Measurements from ENCODE around the gene WDR33. TPM values are rescaled to one million over a fixed set of nuclear protein-coding genes. Genes with fewer than 3 reads are reported as not detected.

The WDR33 gene
- total and polyA plus RNA-seq, 2 of the 13 experiments (the other 11 are each of a cell fraction or from before 2014, with no cell fraction given) = 54.9 to 78.2 TPM

- TF ChIP-seq REST (IDR thresholded peaks at IDR 0.05; ENCODE audit: borderline replicate concordance in 1 of 2, low read depth in 1 of 2, low read length in 2 of 2) = 0 out of 4 replicates have a peak, but pooled peaks of 1 of the 2 experiments have one; percentile 27
- no peak for TF ChIP-seq RFXANK (CRISPR knock-in tag; IDR thresholded peaks at IDR 0.05)
- no peak for TF ChIP-seq ZNF614 (CRISPR knock-in tag; IDR thresholded peaks at IDR 0.05; ENCODE audit: borderline replicate concordance)
- no peak for TF ChIP-seq ZNF850 (CRISPR knock-in tag; conservative IDR thresholded peaks at IDR 0.05)
- TF ChIP-seq LRRFIP1 (CRISPR knock-in tag; conservative IDR thresholded peaks at IDR 0.05) = no peak
- peak; percentile 94; the same call in 1 of the 2 replicates for TF ChIP-seq MYPOP (CRISPR knock-in tag; IDR thresholded peaks at IDR 0.05)
- TF ChIP-seq GATA4 (IDR thresholded peaks at IDR 0.05; ENCODE audit: borderline replicate concordance, low read depth) = no peak
- TF ChIP-seq ZNF605 (CRISPR knock-in tag; IDR thresholded peaks at IDR 0.05) = peak; percentile 72
- no peak for TF ChIP-seq SNAPC5 (CRISPR knock-in tag; IDR thresholded peaks at IDR 0.05; ENCODE audit: borderline replicate concordance)
- TF ChIP-seq ZFP41 (CRISPR knock-in tag; IDR thresholded peaks at IDR 0.05; ENCODE audit: borderline replicate concordance) = no peak
- TF ChIP-seq CENPT (CRISPR knock-in tag; IDR thresholded peaks at IDR 0.05; ENCODE audit: low read depth) = peak; percentile 97
- TF ChIP-seq ZNF510 (CRISPR knock-in tag; IDR thresholded peaks at IDR 0.05; ENCODE audit: low read depth) = no peak
- no peak for TF ChIP-seq CAMTA2 (CRISPR knock-in tag; IDR thresholded peaks at IDR 0.05; ENCODE audit: borderline replicate concordance)
- TF ChIP-seq FOXK1 (CRISPR knock-in tag; IDR thresholded peaks at IDR 0.05; ENCODE audit: borderline replicate concordance, low read depth) = no peak
- no peak for TF ChIP-seq NONO (IDR thresholded peaks at IDR 0.05)
- TF ChIP-seq NONO (CRISPR knock-in tag; conservative IDR thresholded peaks at IDR 0.05) = peak; percentile 46
- peak; percentile 60; the same call in 1 of the 2 replicates for TF ChIP-seq ZNF329 (CRISPR knock-in tag; IDR thresholded peaks at IDR 0.05; ENCODE audit: low read depth)
- no peak for TF ChIP-seq EHMT2 (IDR thresholded peaks at IDR 0.05; ENCODE audit: borderline replicate concordance, low read depth, low read length)
- TF ChIP-seq ZNF414 (CRISPR knock-in tag; IDR thresholded peaks at IDR 0.05) = no peak
- TF ChIP-seq ZNF225 (CRISPR knock-in tag; IDR thresholded peaks at IDR 0.05) = 0 out of 2 replicates have a peak, but pooled peaks have one; percentile 58
- TF ChIP-seq BCL6 (CRISPR knock-in tag; IDR thresholded peaks at IDR 0.05) = peak; percentile 52; the same call in 1 of the 2 replicates
- TF ChIP-seq KLF13 (CRISPR knock-in tag; IDR thresholded peaks at IDR 0.05) = no peak
Observed at GRCh38 chr2:127701651-127702394, 109.1 kb downstream of the WDR33 start (continued).
